GM21390 (cell line): ENCODE measurements around the gene MAEL.

Experiments
- ATAC-seq: cut with Tn5 transposase; IDR thresholded peaks from one replicate; pipeline ENCODE4 v1.9.1; 2021; ENCODE audit not compliant: unreplicated experiment

MAEL gene

GRCh38 chr1:166988974-166989515 is at the start of gene MAEL:
Gene MAEL, plus strand, starts transcription at chr1:166989280. Its CDS starts 73 bp downstream, at chr1:166989353.
- ATAC-seq = no peak

DNA sequence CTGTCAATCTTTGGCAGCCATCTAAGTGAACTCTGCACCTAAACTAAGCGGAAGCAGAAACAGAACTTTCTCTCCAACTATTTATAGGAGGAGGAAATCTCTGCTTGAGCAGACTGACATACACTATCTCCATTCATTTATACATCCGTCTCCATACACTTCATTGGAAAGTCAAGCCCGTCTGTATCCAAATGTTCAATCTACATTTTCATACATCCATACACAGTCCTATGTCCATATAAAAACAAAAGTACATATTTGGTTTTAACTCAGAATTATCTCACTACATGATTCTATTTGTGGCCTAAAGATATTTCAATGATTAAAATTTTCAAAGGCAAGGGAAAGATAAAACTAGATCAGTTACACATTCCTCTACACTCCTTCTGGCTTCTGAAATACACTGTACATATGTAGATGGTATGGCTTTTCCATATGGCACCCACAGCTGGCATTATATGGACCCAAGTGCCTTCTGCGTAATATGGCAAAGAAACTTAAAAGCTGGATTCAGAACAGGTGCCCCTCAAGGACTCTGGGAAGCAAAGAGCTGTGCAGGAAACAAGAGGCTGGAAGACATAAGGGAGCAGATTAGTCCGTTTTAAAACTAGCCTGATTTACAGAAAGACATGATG is 49.2 kb upstream of the MAEL start:
- ATAC-seq = no peak

DNA sequence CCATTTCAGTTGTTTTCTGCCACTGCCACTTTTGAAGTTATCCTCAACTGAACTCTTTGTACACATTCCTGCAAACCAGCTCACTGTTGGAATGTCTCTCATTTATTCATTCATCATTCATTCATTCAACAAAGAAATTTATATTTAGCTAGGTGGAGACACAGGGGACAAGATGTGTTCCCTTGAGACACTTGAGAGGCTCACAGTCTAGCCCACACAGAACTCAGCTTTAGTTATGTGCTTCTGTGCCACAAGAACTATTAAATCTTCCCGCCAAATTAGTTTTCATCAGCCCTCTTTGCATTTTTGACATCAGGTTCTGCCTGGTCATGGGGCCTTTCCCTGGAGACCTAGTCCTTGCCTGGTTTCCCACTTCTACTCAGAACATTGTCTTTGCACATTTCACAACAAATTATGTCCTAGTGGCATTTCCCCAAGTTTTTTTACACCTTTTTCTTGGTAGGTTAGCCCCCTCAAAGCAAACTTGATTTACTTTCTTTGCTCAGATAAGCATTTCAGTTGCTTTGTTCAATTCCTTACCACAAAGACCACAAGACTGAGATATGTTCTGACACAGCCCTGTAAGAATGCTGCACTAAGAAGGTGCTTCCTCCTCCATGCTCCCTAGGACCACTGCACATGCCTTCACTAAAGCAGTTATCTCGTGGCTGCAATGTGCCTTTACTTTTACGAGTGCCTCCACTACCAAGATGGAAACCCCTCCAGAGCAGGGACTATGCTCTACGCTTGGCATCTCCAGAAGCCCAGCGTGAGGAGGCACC is 44.7 kb upstream of the MAEL start:
- ATAC-seq = no peak

DNA sequence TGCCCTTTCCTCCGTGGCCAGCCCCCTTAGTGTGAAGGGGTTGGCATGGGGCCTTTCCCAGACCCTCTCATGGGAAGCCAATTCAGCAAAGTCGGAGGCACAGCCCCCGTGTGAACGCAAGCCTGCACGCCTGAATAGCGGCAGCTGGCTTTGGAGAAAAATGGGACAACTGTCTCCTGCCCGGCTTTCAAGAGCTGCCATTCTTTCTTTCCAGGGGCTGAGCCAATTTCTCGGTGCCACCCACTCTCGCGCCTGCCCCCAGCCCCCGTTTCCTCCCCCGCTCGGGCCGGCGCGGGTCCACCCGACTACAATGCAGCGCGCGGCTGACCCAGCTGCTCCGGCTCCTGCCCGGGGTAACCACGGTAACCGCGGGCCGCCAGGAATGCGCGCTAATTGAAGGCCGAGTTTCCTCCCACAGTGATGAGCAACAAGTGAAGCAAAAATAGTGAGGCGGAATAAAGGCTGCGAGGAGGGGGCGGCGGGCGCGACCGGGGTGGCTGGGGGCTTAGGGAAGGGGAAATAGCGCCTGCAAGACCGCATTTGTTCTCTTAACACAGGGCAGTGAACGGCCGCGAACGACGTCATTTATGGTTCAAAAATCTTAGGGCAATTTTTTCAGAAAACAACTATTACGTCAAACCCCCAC is 41.6 kb upstream of the MAEL start:
- no peak for ATAC-seq

DNA sequence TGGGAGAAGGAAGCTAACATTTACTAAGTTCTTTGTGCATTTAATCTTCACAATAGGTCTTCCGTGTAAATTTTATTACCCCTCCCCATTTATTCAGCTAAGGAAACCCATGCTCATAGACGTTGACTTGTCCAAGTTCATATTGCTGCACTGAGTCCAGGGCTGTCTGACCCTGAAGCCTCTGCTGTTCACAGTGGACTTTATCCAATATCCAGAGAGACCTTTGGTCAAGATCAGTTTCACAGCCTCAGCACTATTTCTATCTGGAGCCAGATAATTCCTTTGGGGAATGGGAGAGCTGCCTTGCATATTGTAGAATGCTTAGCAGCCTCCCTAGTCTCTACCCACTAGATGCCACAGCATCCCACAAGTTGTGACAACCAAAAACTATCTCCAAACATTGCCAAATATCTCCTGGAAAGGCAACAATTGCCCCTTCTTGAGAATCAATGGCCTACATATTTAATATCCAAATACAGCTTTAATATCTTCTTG is 40.2 kb upstream of the MAEL start:
- no peak for ATAC-seq

DNA sequence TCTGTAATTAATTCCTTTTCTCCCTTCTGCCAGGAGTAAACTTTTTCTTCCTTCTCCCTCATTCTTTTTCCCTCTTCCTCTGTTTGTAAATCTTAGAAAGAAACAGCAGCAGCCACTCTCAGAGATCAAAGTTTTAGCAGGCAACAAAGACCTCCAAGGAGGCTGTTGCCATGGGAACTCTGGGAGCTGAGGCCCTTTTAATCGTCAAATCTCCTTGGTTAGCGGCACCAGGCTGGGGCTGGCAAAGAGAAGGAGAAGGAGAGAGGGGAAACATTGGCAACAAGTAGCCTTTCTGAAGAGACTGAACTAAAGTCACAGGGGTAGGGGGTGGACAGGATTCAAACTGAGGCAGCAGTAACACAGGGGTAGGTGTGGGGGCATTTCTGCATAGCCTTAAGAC is 38.9 kb upstream of the MAEL start:
- no peak for ATAC-seq

- ATAC-seq = no peak
Observed at GRCh38 chr1:166951050-166951449, 38.0 kb upstream of the MAEL start.

DNA sequence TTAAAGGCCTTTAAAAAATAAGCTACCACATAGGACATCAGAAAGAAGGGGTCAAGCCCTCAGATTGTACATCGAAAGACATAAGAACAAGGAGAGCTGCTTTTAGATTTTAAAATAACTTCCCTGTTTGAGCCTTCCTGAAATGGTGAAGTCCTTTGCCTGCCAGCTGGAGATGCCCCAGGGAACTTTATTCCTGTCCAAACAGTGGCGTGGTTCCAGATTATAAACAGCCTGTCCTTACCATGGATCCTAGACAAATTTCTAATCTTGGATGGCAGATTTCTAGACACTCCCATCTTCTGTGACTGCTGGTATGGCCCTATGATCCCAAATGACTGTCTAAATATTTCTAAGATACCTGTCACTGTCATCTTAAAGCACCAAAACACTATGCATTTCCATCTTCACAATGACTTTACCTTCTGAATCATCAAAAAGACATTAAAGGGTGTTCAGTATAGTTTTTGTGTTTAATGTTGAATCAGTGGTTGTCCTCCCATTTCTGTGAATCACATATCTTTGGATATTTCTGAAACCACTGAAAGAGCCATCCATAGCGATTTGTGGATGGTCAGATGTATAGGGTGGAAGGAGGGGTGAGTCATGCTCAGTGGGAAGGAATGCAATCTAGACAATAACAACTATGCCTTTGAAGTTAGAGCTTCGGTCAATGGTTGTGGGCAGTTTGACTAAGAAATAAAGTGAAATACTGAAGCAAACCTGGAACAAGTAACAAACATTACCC is 36.9 kb upstream of the MAEL start:
- ATAC-seq = no peak

DNA sequence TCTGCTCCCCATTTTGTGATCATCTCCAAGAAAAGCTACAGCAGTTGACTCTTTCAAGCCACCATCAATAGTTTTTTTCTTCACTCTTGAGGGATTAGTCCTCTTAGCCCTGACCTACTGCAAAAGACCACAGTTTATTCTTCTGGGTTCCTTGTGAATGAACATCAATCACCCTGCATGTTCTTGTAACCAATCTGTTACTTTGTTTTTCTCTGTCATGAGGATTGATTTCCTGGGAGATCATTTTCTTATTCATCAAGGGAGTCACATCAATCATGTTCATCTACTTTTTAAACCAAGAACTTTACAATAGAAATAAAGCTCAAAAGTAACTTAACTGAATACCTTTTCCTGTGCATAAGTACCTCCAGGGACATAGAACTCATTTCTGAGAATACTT is 35.6 kb upstream of the MAEL start:
- ATAC-seq = no peak

GRCh38 chr1:166956057-166956850 is 32.8 kb upstream of the MAEL start:
- ATAC-seq = no peak

DNA sequence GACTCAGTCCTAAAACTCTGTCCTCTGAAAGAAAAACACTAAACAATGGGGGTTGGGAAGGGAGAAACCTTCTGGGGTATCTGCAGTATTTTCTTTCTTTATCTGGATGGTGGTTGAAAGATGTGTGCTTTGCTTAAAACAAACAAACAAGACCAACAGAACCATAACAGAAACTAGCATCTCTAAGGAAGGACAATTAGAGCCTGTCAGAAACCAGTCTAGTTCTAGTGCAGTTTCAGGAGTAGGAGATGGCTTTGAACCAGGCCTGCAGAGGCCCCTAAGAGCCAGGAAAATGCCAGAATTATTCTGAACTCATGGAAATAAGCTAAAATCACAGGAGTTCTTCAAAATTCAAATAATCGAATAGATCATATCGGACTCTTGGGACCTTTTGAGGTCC is 32.2 kb upstream of the MAEL start:
- ATAC-seq = no peak

GRCh38 chr1:166960858-166961474 is 28.1 kb upstream of the MAEL start:
- ATAC-seq = no peak

DNA sequence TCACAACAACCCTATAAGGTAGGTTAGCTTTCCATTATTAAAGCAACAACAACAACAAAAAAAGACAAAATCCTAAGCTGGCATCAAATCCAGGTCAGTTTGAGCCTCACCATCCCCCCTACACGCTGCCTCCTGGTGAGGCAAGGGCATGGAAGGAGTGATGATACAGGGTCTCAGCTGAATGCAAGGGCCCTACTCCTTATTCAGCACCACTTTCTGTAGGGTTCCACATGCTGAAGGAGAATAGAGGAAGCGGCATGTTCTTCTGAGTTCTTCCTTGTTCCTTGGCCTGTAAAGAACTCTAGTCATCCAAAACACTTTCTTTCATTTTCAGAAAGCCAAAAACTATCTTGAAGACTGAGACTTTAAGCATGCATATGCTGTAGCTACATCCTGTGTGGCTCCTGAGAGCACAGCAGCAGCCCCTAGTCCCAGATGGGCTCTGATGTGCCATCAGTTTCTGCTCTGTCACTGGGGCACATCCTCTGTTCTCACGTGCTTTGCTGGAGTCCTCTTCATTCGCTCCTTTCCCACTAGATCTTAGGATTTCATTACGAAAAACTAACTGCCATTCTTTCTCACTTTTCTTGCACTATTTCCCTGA is 19.9 kb upstream of the MAEL start:
- ATAC-seq = peak; percentile 94

GRCh38 chr1:166971252-166971651 is 17.8 kb upstream of the MAEL start:
- no peak for ATAC-seq

GRCh38 chr1:166972193-166972592 is 16.9 kb upstream of the MAEL start:
- no peak for ATAC-seq

DNA sequence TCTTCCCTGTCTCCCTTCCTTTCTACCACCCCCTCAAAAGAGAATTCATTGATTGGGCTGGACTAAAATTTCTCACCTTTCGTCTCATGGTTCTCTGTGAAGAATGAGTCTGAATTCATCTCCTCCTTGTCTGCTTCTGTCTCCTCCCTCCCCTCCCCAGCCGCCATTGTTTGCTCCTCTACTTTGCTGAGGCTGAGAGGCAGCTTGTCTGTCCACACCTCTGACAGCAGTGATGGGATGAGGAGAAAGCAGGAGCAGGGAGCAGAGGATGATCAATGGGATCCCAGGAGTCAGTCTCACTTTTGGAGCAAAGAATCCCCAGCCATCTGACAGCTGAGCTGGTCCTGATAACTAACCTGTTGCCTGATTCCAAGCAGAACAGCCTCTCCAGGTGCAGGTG is 16.3 kb upstream of the MAEL start:
- no peak for ATAC-seq

DNA sequence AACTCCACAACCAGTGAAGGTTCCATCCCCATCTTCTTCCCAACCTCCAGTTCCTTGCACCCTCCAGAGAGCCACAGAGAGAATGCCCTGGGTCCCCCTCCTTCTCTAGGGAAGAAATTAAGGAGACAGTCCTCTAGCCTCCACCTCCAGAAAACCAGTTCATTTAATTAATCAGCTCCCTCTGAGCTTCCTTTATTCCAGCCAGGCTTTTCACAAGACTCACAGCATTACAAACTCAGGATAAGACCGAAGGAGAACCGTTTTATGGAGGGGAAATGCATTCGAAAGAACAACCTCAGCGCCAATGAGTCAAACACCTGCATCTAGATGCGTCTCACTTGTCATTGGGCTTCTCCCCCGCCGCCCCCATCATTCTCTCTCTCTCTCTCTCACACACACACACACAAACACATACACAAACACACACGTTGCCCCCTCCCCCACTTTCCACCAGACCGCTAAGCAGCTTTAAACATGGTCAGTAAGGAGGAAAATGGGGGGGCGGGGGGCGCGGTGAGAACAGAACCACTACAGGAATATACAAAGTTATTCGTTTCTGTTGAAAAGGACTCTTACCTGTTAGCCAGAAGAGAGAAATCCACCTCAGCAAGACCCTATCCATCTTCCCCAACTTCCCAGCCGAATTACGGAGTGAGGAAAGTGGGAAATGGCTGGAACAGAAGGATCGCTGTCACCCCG is 14.3 kb upstream of the MAEL start:
- no peak for ATAC-seq

DNA sequence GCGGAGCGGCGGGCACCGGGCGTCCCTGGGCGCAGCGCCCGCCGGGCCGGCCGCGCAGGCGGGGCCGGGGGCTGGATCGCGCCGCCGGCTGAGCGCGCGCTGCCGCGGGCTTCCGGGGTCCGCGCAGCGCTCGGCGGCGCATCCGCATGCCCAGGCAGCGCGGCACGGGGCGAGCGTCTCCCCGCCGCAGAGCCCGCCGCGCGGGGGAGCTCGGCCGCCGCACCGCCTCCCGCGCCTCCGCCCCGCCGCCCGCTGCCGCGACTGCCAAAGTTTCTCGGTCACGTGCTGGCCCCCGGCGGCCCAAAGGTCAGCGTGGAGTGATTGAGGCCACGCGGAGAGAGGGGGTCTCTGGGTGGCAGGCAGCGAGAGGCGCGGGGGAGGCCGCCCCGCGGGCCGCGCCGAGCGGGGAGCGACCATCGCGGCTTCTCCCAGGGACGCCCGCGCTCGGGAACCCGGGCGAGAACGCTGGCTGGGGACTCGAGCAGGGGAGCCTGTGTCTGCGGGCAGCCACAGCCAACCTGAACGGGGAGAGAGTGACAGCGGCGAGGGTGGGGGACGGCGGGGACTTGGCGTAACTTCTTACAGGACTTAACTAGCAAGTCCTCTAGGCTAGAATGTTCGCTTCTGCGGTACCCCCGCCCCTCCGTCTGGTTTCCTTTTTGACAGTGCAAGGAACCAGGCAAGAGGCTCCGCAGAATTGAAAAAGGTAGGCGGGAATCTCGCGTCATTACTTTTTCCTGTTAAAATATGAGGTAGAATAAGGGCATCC is 13.5 kb upstream of the MAEL start, which contains the start of gene ILDR2:
Gene ILDR2, minus strand, starts transcription at position 180 of the 769 bp plus-strand sequence. CDS start 272 bp downstream, outside the sequence.
- peak; percentile 67 for ATAC-seq
